ENCODE results near the gene TXN.

The TXN gene

DNA sequence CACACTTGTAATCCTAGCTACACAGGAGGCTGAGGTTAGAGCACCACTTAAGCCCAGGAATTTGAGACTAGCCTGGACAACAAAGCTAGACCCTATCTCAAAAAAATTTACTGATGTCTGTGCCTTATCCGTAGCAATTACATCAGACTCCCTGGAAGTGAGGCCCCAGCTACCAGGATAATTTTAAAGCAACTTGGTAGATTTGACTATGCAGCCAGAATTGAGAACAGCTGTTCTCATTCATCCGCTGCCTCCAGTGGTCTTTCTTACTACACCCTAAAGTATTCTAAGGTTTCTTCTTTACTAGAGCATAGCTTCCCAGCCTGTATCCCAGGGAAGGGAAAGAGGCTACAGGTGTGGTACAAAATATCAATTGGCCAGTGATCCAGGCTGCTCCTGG is 28.0 kb downstream of the TXN start:
- DNase-seq (ENCODE audit: low read depth): no peak
- H3K4me3 ChIP-seq (ENCODE audit: low read length): no peak overlapping the region
- TF ChIP-seq, protein P1, sequence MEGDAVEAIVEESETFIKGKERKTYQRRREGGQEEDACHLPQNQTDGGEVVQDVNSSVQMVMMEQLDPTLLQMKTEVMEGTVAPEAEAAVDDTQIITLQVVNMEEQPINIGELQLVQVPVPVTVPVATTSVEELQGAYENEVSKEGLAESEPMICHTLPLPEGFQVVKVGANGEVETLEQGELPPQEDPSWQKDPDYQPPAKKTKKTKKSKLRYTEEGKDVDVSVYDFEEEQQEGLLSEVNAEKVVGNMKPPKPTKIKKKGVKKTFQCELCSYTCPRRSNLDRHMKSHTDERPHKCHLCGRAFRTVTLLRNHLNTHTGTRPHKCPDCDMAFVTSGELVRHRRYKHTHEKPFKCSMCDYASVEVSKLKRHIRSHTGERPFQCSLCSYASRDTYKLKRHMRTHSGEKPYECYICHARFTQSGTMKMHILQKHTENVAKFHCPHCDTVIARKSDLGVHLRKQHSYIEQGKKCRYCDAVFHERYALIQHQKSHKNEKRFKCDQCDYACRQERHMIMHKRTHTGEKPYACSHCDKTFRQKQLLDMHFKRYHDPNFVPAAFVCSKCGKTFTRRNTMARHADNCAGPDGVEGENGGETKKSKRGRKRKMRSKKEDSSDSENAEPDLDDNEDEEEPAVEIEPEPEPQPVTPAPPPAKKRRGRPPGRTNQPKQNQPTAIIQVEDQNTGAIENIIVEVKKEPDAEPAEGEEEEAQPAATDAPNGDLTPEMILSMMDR (conservative IDR thresholded peaks at IDR 0.05; ENCODE audit: low read length): no peak

- TF ChIP-seq, protein P1 (conservative IDR thresholded peaks at IDR 0.05; ENCODE audit: low read length): no peak
- DNase-seq (ENCODE audit: low read depth): no peak
- no peak overlapping the region for H3K4me3 ChIP-seq (ENCODE audit: low read length)
These were observed 31.7 kb downstream of the TXN start for GRCh38 chr9:110224583-110224982.

- H3K4me3 ChIP-seq (ENCODE audit: low read length): no peak overlapping the region
- no peak for DNase-seq (ENCODE audit: low read depth)
- TF ChIP-seq, protein P1 (conservative IDR thresholded peaks at IDR 0.05; ENCODE audit: low read length): no peak
These were observed 35.5 kb downstream of the TXN start for GRCh38 chr9:110220809-110221208.

- peak; percentile 65 for DNase-seq (ENCODE audit: low read depth)
- H3K4me3 ChIP-seq (ENCODE audit: low read length): no peak overlapping the region
These were observed 38.6 kb downstream of the TXN start for GRCh38 chr9:110217656-110218099.

DNA sequence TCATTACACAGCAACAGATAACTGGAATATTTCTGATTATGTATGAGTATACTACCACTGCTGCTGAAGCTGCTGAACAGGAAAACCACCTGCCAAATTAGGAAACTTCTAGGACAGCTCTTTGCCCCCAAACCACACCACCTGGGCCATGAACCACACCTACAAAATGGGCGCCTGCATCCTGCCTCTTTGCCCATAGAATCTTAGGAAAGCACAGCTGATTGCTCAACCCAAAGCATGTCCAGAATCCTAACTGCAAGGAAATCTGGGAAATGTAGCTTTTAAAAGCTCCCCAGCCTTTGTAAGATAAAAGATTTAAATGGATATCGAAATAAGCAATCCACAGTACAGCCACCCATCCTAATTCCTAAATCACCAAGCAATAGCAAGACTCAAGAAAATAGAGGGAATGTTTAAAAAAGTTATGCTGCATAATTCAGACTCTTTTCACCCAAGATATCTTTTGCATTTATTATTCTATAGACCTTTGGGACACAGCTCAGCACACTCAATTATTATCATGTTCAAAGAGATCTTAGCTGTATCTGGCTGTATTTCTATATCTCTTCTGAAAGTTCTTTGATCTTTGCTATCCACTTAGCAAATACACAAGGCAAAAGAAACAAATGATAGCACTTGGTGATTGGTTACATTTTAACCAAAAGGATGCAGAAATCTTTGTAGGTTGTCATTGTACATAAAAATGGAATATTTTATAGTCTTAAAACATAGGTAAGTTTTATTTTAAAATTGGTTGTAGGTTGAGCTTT is 41.5 kb downstream of the TXN start:
- TF ChIP-seq, protein P1 (conservative IDR thresholded peaks at IDR 0.05; ENCODE audit: low read length): no peak
- peak; percentile 5 for DNase-seq (ENCODE audit: low read depth)
- no peak overlapping the region for H3K4me3 ChIP-seq (ENCODE audit: low read length)

More at GRCh38 chr9:110217656-110218099, 38.6 kb downstream of the TXN start:
- TF ChIP-seq, protein P1 (conservative IDR thresholded peaks at IDR 0.05; ENCODE audit: low read length): peak; percentile 80

GRCh38 chr9:110214090-110214489 is 42.2 kb downstream of the TXN start:
- H3K4me3 ChIP-seq (ENCODE audit: low read length): no peak overlapping the region
- TF ChIP-seq, protein P1 (conservative IDR thresholded peaks at IDR 0.05; ENCODE audit: low read length): no peak
- DNase-seq (ENCODE audit: low read depth): peak; percentile 43

DNA sequence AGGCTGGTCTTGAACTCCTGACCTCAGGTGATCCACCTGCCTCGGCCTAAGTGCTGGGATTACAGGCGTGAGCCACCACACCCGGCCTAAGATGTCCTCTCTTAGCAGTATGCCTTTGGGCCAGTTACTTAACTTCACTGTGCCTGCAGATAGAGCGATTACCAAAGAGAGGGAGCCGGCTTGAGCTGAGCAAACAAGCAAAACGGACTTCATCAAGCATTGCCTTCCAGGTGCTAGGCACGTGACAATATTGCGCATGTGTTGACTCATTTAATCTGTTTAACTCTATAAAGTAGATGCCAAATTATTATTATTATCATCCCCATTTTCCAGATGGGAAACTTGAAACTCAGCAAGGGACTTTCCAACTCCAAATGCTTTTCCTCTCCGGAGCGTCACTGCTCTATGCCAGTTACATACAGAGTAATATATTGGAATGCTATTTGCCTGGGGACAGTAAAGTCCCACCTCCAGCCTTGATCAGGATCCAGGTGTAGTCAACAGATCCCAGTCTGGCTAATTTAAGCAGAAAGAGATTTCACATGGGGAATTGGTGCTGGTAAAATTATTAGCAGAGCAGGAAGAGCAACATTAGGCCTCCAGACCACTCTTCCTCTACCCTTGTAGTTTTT is 42.8 kb downstream of the TXN start:
- TF ChIP-seq, protein P1 (conservative IDR thresholded peaks at IDR 0.05; ENCODE audit: low read length): no peak
- H3K4me3 ChIP-seq (ENCODE audit: low read length): no peak overlapping the region
- DNase-seq (ENCODE audit: low read depth): no peak
